K562 (cell line): ENCODE data around the gene GNA14. TPM values are rescaled to one million over a fixed set of nuclear protein-coding genes. Genes with fewer than 3 reads are reported as not detected.

Source experiments
- ATAC-seq: fragments of 200-7000 bp; cut with Tn5 transposase; 3 replicates; pipeline ENCODE4 v1.9.1; 2020; ENCODE audit warnings: moderate library complexity
- BruUV-seq: library from RNA; stranded (reverse); fragments of 400-500 nt; replicated peaks from 2 replicates; lab custom pipeline; 2021; lab: Mats Ljungman, UMichigan
- CTCF ChIA-PET: fragments of 300-600 bp; formaldehyde crosslinking; extraction: SDS; loops from one replicate; lab custom pipeline; 2021; ENCODE audit warnings: low intra/inter-chr PET ratio; lab: Yijun Ruan, JAX
- POLR2A ChIA-PET: fragments of 300-600, 350-650 bp; sonication (Branson Sonifier 250); formaldehyde crosslinking; extraction: SDS; loops from one replicate; lab custom pipeline; 2021; ENCODE audit warnings: antibody characterized with exemption, inconsistent platforms; lab: Yijun Ruan, JAX
- DNase-seq, 4 experiments: peaks; one replicate each; pipeline versions ENCODE4 v3.0.0 to v3.0.0-alpha.2; 2011 to 2018; ENCODE audit warnings: low spot score in 3 of 4, mixed read lengths in 3 of 4; ENCODE audit errors: extremely low read depth in 1 of 4
- FAIRE-seq: peaks from 2 replicates; lab custom pipeline; 2011; peaks lifted over from hg19 to GRCh38; lab: Jason Lieb, UNC
- H2AFZ ChIP-seq: 2 replicates; pipeline ENCODE4 v1.6.0; 2011; ENCODE audit warnings: low read depth, low read length, control low read depth, inconsistent platforms
- H3K27ac ChIP-seq: fragments of 200-600 bp; 3 replicates; pipeline ENCODE4 v1.8.0; 2011; ENCODE audit warnings: low read depth, mild to moderate bottlenecking, control low read depth, inconsistent platforms, low read length, moderate library complexity, mixed read lengths; ENCODE audit errors: extremely low read depth
- H3K27me3 ChIP-seq, 2 experiments: fragments of 300-600 bp in 1 of 2; 2 replicates in 1 of 2; 3 replicates in 1 of 2; pipeline versions ENCODE4 v1.6.0 to v1.8.0; 2011; ENCODE audit warnings: inconsistent platforms in 2 of 2, low read length in 2 of 2, mild to moderate bottlenecking in 1 of 2, mixed read lengths in 1 of 2, moderate library complexity in 1 of 2; ENCODE audit not compliant: control insufficient read depth in 2 of 2, insufficient read depth in 2 of 2
- H3K36me3 ChIP-seq: fragments of 300-600 bp; 3 replicates; pipeline ENCODE4 v1.8.0; 2011; ENCODE audit warnings: mild to moderate bottlenecking, low read length, inconsistent platforms; ENCODE audit not compliant: control insufficient read depth, insufficient read depth
- H3K4me1 ChIP-seq, 2 experiments: fragments of 200-600 bp in 1 of 2; replicated peaks in 1 of 2; 2 replicates in 1 of 2; 3 replicates in 1 of 2; pipeline versions ENCODE4 v1.5.1 to v1.8.0; 2011; ENCODE audit warnings: inconsistent platforms in 2 of 2, low read length in 2 of 2, mild to moderate bottlenecking in 1 of 2, mixed read lengths in 1 of 2, moderate library complexity in 1 of 2; ENCODE audit not compliant: control insufficient read depth in 2 of 2, insufficient read depth in 2 of 2
- H3K4me2 ChIP-seq: 2 replicates; pipeline ENCODE4 v1.6.1; 2011; ENCODE audit warnings: low read length, control low read depth, inconsistent platforms, mixed read lengths; ENCODE audit not compliant: insufficient read depth
- H3K4me3 ChIP-seq: fragments of 200-600 bp; sonication (generic), shearing (Covaris generic); 2 replicates; pipeline ENCODE4 v1.5.1; 2016; ENCODE audit warnings: control low read depth, inconsistent platforms
- H3K79me2 ChIP-seq: fragments of 200-600 bp; 3 replicates; pipeline ENCODE4 v1.8.0; 2011; ENCODE audit warnings: low read length, inconsistent platforms; ENCODE audit not compliant: control insufficient read depth, insufficient read depth
- H3K9ac ChIP-seq, 2 experiments: 2 replicates each; pipeline versions ENCODE4 v1.6.0 to v1.6.1; 2011; ENCODE audit warnings: low read depth in 2 of 2, low read length in 2 of 2, control low read depth in 1 of 2, inconsistent platforms in 1 of 2, mild to moderate bottlenecking in 1 of 2, mixed read lengths in 1 of 2; ENCODE audit not compliant: insufficient read depth in 1 of 2
- H3K9me1 ChIP-seq: one replicate; pipeline ENCODE4 v1.6.0; 2011; ENCODE audit warnings: inconsistent platforms, mild to moderate bottlenecking, low read length, moderate library complexity; ENCODE audit not compliant: control insufficient read depth, insufficient read depth
- H3K9me3 ChIP-seq: replicated peaks from 2 replicates; pipeline ENCODE4 v1.5.1; 2011; ENCODE audit warnings: low read depth, low read length, inconsistent platforms; ENCODE audit not compliant: control insufficient read depth, insufficient read depth
- H4K20me1 ChIP-seq: replicated peaks from 2 replicates; pipeline ENCODE4 v1.6.1; 2011; ENCODE audit warnings: low read length, inconsistent platforms, mixed read lengths; ENCODE audit not compliant: control insufficient read depth, insufficient read depth
- FOXK2 ChIP-seq, 2 experiments: fragments of 450-650 bp; IDR thresholded peaks in 1 of 2; conservative IDR thresholded peaks in 1 of 2; 2 replicates each; pipeline ENCODE4 v1.6.1; 2016; ENCODE audit warnings: low read depth in 2 of 2, mild to moderate bottlenecking in 1 of 2
- PHF8 ChIP-seq: fragments of 200-600 bp; sonication (generic); IDR thresholded peaks from 2 replicates; pipeline ENCODE4 v1.6.1; 2012; ENCODE audit warnings: mixed run types, mild to moderate bottlenecking, inconsistent platforms, low read length, moderate library complexity, borderline replicate concordance
- SFPQ ChIP-seq: fragments of 200-400 bp; formaldehyde crosslinking; IDR thresholded peaks from 2 replicates; pipeline ENCODE4 v1.6.1; 2017; ENCODE audit warnings: mild to moderate bottlenecking, low read depth, low read length, moderate library complexity
- ZEB2 ChIP-seq: fragments of 450-650 bp; IDR thresholded peaks from 2 replicates; pipeline ENCODE4 v1.6.1; 2016
- ZNF124 ChIP-seq: sonication (generic); formaldehyde crosslinking; IDR thresholded peaks from 2 replicates; pipeline ENCODE4 v1.8.1; 2022; ENCODE audit warnings: missing genetic modification reagents
- ZNF217 ChIP-seq: sonication (generic); formaldehyde crosslinking; IDR thresholded peaks from 2 replicates; pipeline ENCODE4 v1.8.0; 2022; ENCODE audit warnings: mild to moderate bottlenecking, missing genetic modification reagents
- ZNF699 ChIP-seq: fragments of 250-450 bp; sonication (Bioruptor Pico); IDR thresholded peaks from 2 replicates; pipeline ENCODE4 v1.8.0; 2021; ENCODE audit warnings: mild to moderate bottlenecking, moderate library complexity; ENCODE audit not compliant: insufficient replicate concordance
- WGBS: fragments of 100-300 bp; shearing (Covaris generic); methylation state at CpG from one replicate; pipeline ENCODE4 v1.1.6; 2016; ENCODE audit warnings: low coverage, mixed read lengths; ENCODE audit not compliant: insufficient coverage; ENCODE audit errors: missing lambda C conversion rate; 5-methylcytosine and 5-hydroxymethylcytosine counted together
- in situ Hi-C: fragments of 300-500 bp; cut with MboI; formaldehyde crosslinking; loops from 4 replicates; pipeline ENCODE4 v1.15.0; 2018; ENCODE audit warnings: inconsistent platforms, mixed read lengths
- intact Hi-C: fragments of 100-400 bp; cut with micrococcal nuclease; formaldehyde crosslinking; loops from 2 replicates; pipeline ENCODE4 v1.14.2; 2022
- polyA plus RNA-seq, 8 experiments: library from polyadenylated mRNA; depleted of rRNA in 4 of 8; stranded (reverse) in 5 of 8; unstranded in 3 of 8; fragments of >200 nt; fragmentation: Nextera tagmentation in 2 of 8; fragmentation: Illumina TruSeq in 1 of 8; extraction: Ambion mirVana in 2 of 8; extraction: Trizol in 1 of 8; gene quantifications; 2 replicates each; pipeline versions ENCODE4 v1.2.1 to v1.2.3, GENCODE V29; 2011 to 2014; ENCODE audit warnings: inconsistent platforms in 1 of 8, missing spikeins in 1 of 8
- total RNA-seq, 7 experiments: library from RNA; depleted of rRNA in 6 of 7; stranded (reverse); fragments of >200 nt in 6 of 7; fragmentation: Illumina TruSeq in 2 of 7; extraction: Trizol in 2 of 7; gene quantifications; 2 replicates each; pipeline versions ENCODE4 v1.2.1 to v1.2.3, GENCODE V29; 2011 to 2021; ENCODE audit warnings: low replicate concordance in 1 of 7

The GNA14 gene
- total and polyA plus RNA-seq, 9 of the 15 experiments (the other 6 are each of a cell fraction or from before 2014, with no cell fraction given), result 0.03 to 0.11 (median 0.03) TPM; not detected in 6

- H3K4me2 ChIP-seq, result no peak overlapping the region
- FAIRE-seq (no peak), ATAC-seq (no peak), DNase-seq (no peak)
- no peaks in the 10 kb centered on the region for H3K9me3 ChIP-seq
- no peaks in the 10 kb centered on the region for H3K4me1 ChIP-seq
- in situ Hi-C loops (no loop called here), intact Hi-C loops (no loop called here)
- no peak overlapping the region for H2AFZ ChIP-seq
- H3K79me2 ChIP-seq, result no peaks in the 10 kb centered on the region
- TF ChIP-seq ZEB2 (no peak), ZNF699 (CRISPR knock-in tag) (no peak), SFPQ (no peak), FOXK2 (conservative IDR thresholded peaks at IDR 0.05 in 1 of 2, IDR thresholded peaks at IDR 0.05 in 1 of 2; ENCODE audit: low read depth in 2 of 2) (no peak), ZNF124 (no peak), ZNF217 (CRISPR knock-in tag) (no peak), PHF8 (no peak)
- H3K4me3 ChIP-seq, result no peak overlapping the region
- ChIA-PET POLR2A (no interaction called here), CTCF (no interaction called here)
- 0% methylated on average over 1 of the region's 3 CpGs for WGBS
- H3K9me1 ChIP-seq, result no peaks in the 10 kb centered on the region
- H3K36me3 ChIP-seq, result no peaks in the 10 kb centered on the region
- no peak overlapping the region for H3K27ac ChIP-seq
- no TSS peak for BruUV-seq
- no peaks in the 10 kb centered on the region for H4K20me1 ChIP-seq
- no peaks in the 10 kb centered on the region; a peak in 1 of 5 replicates for H3K27me3 ChIP-seq
- no peak overlapping the region for H3K9ac ChIP-seq
These were observed 137.5 kb downstream of the GNA14 start for GRCh38 chr9:77510666-77511065.
